ENCODE measurements around the gene GAS2L1. TPM values are rescaled to one million over a fixed set of nuclear protein-coding genes. Genes with fewer than 3 reads are reported as not detected.

The GAS2L1 gene
- total RNA-seq, 2 experiments from 2014 or later = not detected

DNA sequence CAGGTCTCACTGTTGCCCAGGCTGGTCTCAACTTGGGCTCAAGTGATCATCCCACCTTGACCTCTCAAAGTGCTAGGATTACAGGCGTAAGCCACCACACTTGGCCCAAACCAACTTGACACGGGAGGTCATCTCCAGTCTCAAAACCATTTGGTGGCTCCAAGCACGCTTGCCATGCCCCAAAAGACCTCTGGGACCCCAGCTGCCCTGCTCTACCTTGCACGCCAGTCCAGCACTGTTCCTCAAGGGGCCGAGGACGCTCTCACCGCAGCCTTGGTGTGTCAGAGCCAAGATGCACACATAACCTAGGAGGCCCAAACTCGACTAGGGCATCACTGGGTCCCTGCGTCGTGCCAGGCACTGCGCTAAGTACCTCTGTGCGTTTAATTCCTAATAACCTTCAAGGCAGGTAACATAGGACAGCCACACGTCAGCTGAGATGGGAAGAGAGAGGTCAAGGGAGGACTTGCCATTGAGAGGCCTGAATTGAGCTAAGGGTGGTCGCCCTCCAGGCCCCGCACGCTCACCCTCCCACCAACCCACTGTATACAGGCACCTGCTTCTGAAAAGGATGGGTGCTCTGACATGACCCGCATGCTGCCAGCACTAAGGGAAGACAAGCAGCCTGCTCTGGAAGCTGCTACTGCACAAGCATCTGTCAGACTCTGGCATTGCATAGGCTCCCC, 4.6 kb upstream of the GAS2L1 start:
- peaks cover 49% of the 10 kb centered on the region for H3K36me3 ChIP-seq (ENCODE audit: insufficient read depth, low read length)
- no peak for DNase-seq (ENCODE audit: low spot score)
- H3K9me2 ChIP-seq (ENCODE audit: insufficient read depth, low read length) = no peaks in the 10 kb centered on the region
- ChIA-PET CTCF (ENCODE audit: unreplicated experiment) (no interaction called here), POLR2A (no interaction called here)
- H3K4me1 ChIP-seq (ENCODE audit: insufficient read depth, low read length, poor library complexity, severe bottlenecking) = peaks cover 7% of the 10 kb centered on the region
- no peak overlapping the region for H3K4me3 ChIP-seq (ENCODE audit: low read depth, low read length, poor library complexity, severe bottlenecking)
- intact Hi-C loops (cut with micrococcal nuclease; ENCODE audit: unreplicated experiment) = loop anchor here (10.0 kb wide), 1 partner anchor 223 kb away; no protein-coding TSS in a partner anchor
- no peak overlapping the region for H3K27ac ChIP-seq (ENCODE audit: low read depth, low read length, poor library complexity, severe bottlenecking)
- no TSS peak for BruUV-seq (replicated peaks)
- no peaks in the 10 kb centered on the region; the same call in 1 of the 2 replicates for H4K20me1 ChIP-seq (ENCODE audit: insufficient read depth, low read length)
- H2AFZ ChIP-seq (ENCODE audit: low read length) = no peak overlapping the region
- H3K9me3 ChIP-seq (ENCODE audit: low read length) = no peaks in the 10 kb centered on the region
- H3K79me2 ChIP-seq (ENCODE audit: insufficient read depth, low read depth, low read length) = no peaks in the 10 kb centered on the region
- no peak overlapping the region for H3K4me2 ChIP-seq (ENCODE audit: low read length)
- TF ChIP-seq, protein P1, sequence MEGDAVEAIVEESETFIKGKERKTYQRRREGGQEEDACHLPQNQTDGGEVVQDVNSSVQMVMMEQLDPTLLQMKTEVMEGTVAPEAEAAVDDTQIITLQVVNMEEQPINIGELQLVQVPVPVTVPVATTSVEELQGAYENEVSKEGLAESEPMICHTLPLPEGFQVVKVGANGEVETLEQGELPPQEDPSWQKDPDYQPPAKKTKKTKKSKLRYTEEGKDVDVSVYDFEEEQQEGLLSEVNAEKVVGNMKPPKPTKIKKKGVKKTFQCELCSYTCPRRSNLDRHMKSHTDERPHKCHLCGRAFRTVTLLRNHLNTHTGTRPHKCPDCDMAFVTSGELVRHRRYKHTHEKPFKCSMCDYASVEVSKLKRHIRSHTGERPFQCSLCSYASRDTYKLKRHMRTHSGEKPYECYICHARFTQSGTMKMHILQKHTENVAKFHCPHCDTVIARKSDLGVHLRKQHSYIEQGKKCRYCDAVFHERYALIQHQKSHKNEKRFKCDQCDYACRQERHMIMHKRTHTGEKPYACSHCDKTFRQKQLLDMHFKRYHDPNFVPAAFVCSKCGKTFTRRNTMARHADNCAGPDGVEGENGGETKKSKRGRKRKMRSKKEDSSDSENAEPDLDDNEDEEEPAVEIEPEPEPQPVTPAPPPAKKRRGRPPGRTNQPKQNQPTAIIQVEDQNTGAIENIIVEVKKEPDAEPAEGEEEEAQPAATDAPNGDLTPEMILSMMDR (conservative IDR thresholded peaks at IDR 0.05; ENCODE audit: low read length) = no peak
- no peak for TF ChIP-seq EZH2phosphoT487 (IDR thresholded peaks at IDR 0.05; ENCODE audit: borderline replicate concordance, low read depth, low read length)

DNA sequence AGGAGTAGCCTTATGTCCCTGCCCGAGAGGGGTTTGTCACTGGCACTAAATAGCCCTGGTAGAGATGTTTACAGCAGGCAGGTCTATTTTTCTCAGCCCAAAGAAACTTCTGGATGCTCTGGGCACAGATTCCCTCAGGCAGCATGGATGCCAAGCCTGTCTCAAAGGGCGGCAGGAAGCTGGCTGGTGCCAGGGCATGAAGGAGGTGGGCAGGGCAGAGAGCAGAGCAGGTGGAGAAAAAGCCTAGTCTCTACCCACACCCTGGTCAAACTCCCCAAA, 4.1 kb upstream of the GAS2L1 start:
- DNase-seq (ENCODE audit: low spot score) = no peak
- POLR2A ChIA-PET = no interaction called here
- intact Hi-C loops (cut with micrococcal nuclease; ENCODE audit: unreplicated experiment) = loop anchor here (10.0 kb wide), 1 partner anchor 222 kb away; no protein-coding TSS in a partner anchor

More for the DNA sequence above, 4.1 kb upstream of the GAS2L1 start:
- Histone ChIP-seq H4K20me1 (ENCODE audit: insufficient read depth, low read length) (no peaks in the 10 kb centered on the region; the same call in 1 of the 2 replicates), H3K9me3 (ENCODE audit: low read length) (no peaks in the 10 kb centered on the region), H3K4me3 (ENCODE audit: low read depth, low read length, poor library complexity, severe bottlenecking) (no peak overlapping the region), H3K4me2 (ENCODE audit: low read length) (no peak overlapping the region), H3K9me2 (ENCODE audit: insufficient read depth, low read length) (no peaks in the 10 kb centered on the region), H3K4me1 (ENCODE audit: insufficient read depth, low read length, poor library complexity, severe bottlenecking) (peaks cover 8% of the 10 kb centered on the region), H2AFZ (ENCODE audit: low read length) (no peak overlapping the region), H3K27ac (ENCODE audit: low read depth, low read length, poor library complexity, severe bottlenecking) (no peak overlapping the region), H3K79me2 (ENCODE audit: insufficient read depth, low read depth, low read length) (no peaks in the 10 kb centered on the region), H3K36me3 (ENCODE audit: insufficient read depth, low read length) (peaks cover 44% of the 10 kb centered on the region)
- TF ChIP-seq, protein P1 (conservative IDR thresholded peaks at IDR 0.05; ENCODE audit: low read length) = no peak
- CTCF ChIA-PET (ENCODE audit: unreplicated experiment) = no interaction called here
- BruUV-seq (replicated peaks) = no TSS peak

All from OCI-LY7 (cell line).